ENCODE results near the gene TRIOBP. TPM values are rescaled to one million over a fixed set of nuclear protein-coding genes. Genes with fewer than 3 reads are reported as not detected.
A peak's percentile ranks its signal among the peaks of the same experiment; 100 is the strongest.

TRIOBP gene
- total and polyA plus RNA-seq, 2 of the 13 experiments (the other 11 are each of a cell fraction or from before 2014, with no cell fraction given), result 6.1 to 15.4 TPM

- TF ChIP-seq ZNF546 (CRISPR knock-in tag; conservative IDR thresholded peaks at IDR 0.05) (0 out of 2 replicates have a peak, but pooled peaks have one; percentile 39), MTERF4 (CRISPR knock-in tag; IDR thresholded peaks at IDR 0.05) (peak; percentile 71; the same call in 1 of the 2 replicates), ZNF33B (CRISPR knock-in tag; IDR thresholded peaks at IDR 0.05) (0 out of 2 replicates have a peak, but pooled peaks have one; percentile 42), ARNT2 (CRISPR knock-in tag; IDR thresholded peaks at IDR 0.05; ENCODE audit: low read depth) (no peak), RBM39 (IDR thresholded peaks at IDR 0.05; ENCODE audit: low read depth, low read length, poor library complexity, severe bottlenecking) (peak; percentile 37), SRF (IDR thresholded peaks at IDR 0.05; ENCODE audit: low read depth, low read length) (no peak), HNRNPL (IDR thresholded peaks at IDR 0.05; ENCODE audit: low read depth, low read length) (0 out of 2 replicates have a peak, but pooled peaks have one; percentile 50), ZBED4 (CRISPR knock-in tag; IDR thresholded peaks at IDR 0.05; ENCODE audit: borderline replicate concordance) (no peak; the same call in 1 of the 2 replicates), MED1 (CRISPR knock-in tag; IDR thresholded peaks at IDR 0.05) (peak; percentile 82), MAFF (IDR thresholded peaks at IDR 0.05; ENCODE audit: low read depth, low read length) (no peak), HOXA5 (CRISPR knock-in tag; IDR thresholded peaks at IDR 0.05) (no peak), MXI1 (IDR thresholded peaks at IDR 0.05; ENCODE audit: borderline replicate concordance, low read depth, low read length) (peak; percentile 73; the same call in 1 of the 3 replicates), ZNF256 (CRISPR knock-in tag; conservative IDR thresholded peaks at IDR 0.05) (no peak), NCOA2 (CRISPR knock-in tag; IDR thresholded peaks at IDR 0.05) (peak; percentile 57), ZNF335 (CRISPR knock-in tag; IDR thresholded peaks at IDR 0.05) (no peak; the same call in 1 of the 2 replicates), ARHGAP35 (CRISPR knock-in tag; IDR thresholded peaks at IDR 0.05; ENCODE audit: borderline replicate concordance) (peak; percentile 92), ZBTB7A (CRISPR knock-in tag; IDR thresholded peaks at IDR 0.05) (0 out of 2 replicates have a peak, but pooled peaks have one; percentile 28)
- TF ChIP-seq, protein P1, sequence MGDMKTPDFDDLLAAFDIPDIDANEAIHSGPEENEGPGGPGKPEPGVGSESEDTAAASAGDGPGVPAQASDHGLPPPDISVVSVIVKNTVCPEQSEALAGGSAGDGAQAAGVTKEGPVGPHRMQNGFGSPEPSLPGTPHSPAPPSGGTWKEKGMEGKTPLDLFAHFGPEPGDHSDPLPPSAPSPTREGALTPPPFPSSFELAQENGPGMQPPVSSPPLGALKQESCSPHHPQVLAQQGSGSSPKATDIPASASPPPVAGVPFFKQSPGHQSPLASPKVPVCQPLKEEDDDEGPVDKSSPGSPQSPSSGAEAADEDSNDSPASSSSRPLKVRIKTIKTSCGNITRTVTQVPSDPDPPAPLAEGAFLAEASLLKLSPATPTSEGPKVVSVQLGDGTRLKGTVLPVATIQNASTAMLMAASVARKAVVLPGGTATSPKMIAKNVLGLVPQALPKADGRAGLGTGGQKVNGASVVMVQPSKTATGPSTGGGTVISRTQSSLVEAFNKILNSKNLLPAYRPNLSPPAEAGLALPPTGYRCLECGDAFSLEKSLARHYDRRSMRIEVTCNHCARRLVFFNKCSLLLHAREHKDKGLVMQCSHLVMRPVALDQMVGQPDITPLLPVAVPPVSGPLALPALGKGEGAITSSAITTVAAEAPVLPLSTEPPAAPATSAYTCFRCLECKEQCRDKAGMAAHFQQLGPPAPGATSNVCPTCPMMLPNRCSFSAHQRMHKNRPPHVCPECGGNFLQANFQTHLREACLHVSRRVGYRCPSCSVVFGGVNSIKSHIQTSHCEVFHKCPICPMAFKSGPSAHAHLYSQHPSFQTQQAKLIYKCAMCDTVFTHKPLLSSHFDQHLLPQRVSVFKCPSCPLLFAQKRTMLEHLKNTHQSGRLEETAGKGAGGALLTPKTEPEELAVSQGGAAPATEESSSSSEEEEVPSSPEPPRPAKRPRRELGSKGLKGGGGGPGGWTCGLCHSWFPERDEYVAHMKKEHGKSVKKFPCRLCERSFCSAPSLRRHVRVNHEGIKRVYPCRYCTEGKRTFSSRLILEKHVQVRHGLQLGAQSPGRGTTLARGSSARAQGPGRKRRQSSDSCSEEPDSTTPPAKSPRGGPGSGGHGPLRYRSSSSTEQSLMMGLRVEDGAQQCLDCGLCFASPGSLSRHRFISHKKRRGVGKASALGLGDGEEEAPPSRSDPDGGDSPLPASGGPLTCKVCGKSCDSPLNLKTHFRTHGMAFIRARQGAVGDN (CRISPR knock-in tag; IDR thresholded peaks at IDR 0.05), result peak; percentile 75
Measured at GRCh38 chr22:37659066-37659896, 37.6 kb upstream of the TRIOBP start (continued).
